Measurements from ENCODE around the gene SRRM4.

The SRRM4 gene

GRCh38 chr12:119151445-119152026 is 170.2 kb downstream of the SRRM4 start:
- no peak overlapping the region for H3K4me3 ChIP-seq (ENCODE audit: low read depth, low read length)
- in situ Hi-C loops (cut with HindIII; ENCODE audit: low sequenced_read_pairs) = no loop called here
- DNase-seq (ENCODE audit: low read depth) = no peak
- TF ChIP-seq CTCF (IDR thresholded peaks at IDR 0.05; ENCODE audit: low read depth, low read length, missing control alignments) = no peak

- TF ChIP-seq CTCF (IDR thresholded peaks at IDR 0.05; ENCODE audit: low read depth, low read length, missing control alignments) = no peak
- DNase-seq (ENCODE audit: low read depth) = no peak
- no peak overlapping the region for H3K4me3 ChIP-seq (ENCODE audit: low read depth, low read length)
- in situ Hi-C loops (cut with HindIII; ENCODE audit: low sequenced_read_pairs) = no loop called here
These were observed 172.4 kb downstream of the SRRM4 start for GRCh38 chr12:119153477-119154434.

- DNase-seq (ENCODE audit: low read depth) = no peak
- TF ChIP-seq CTCF (IDR thresholded peaks at IDR 0.05; ENCODE audit: low read depth, low read length, missing control alignments) = no peak
- in situ Hi-C loops (cut with HindIII; ENCODE audit: low sequenced_read_pairs) = no loop called here
- H3K4me3 ChIP-seq (ENCODE audit: low read depth, low read length) = no peak overlapping the region
These were observed 173.1 kb downstream of the SRRM4 start for GRCh38 chr12:119154435-119154818.

- in situ Hi-C loops (cut with HindIII; ENCODE audit: low sequenced_read_pairs) = no loop called here
- DNase-seq (ENCODE audit: low read depth) = no peak
- TF ChIP-seq CTCF (IDR thresholded peaks at IDR 0.05; ENCODE audit: low read depth, low read length, missing control alignments) = no peak
- H3K4me3 ChIP-seq (ENCODE audit: low read depth, low read length) = no peak overlapping the region
These were observed 175.2 kb downstream of the SRRM4 start for GRCh38 chr12:119156401-119157044.

GRCh38 chr12:119157528-119157927 is 176.2 kb downstream of the SRRM4 start:
- in situ Hi-C loops (cut with HindIII; ENCODE audit: low sequenced_read_pairs) = no loop called here
- no peak overlapping the region for H3K4me3 ChIP-seq (ENCODE audit: low read depth, low read length)
- DNase-seq (ENCODE audit: low read depth) = no peak
- TF ChIP-seq CTCF (IDR thresholded peaks at IDR 0.05; ENCODE audit: low read depth, low read length, missing control alignments) = no peak

GRCh38 chr12:119157978-119158377 is 176.6 kb downstream of the SRRM4 start:
- H3K4me3 ChIP-seq (ENCODE audit: low read depth, low read length) = no peak overlapping the region
- in situ Hi-C loops (cut with HindIII; ENCODE audit: low sequenced_read_pairs) = no loop called here
- no peak for TF ChIP-seq CTCF (IDR thresholded peaks at IDR 0.05; ENCODE audit: low read depth, low read length, missing control alignments)
- DNase-seq (ENCODE audit: low read depth) = no peak

Data from astrocyte of the cerebellum (primary cell).